SH-SY5Y (cell line): ENCODE results near the gene FALEC.

Experiments
- GATA2 ChIP-seq: IDR thresholded peaks from 2 replicates; pipeline ENCODE4 v1.6.1; 2011; ENCODE audit warnings: mild to moderate bottlenecking, low read depth, low read length
- GATA3 ChIP-seq: IDR thresholded peaks from 2 replicates; pipeline ENCODE4 v1.6.1; 2011; ENCODE audit warnings: low read depth, mild to moderate bottlenecking, low read length, moderate library complexity

- no peak for TF ChIP-seq GATA2
- no peak for TF ChIP-seq GATA3
Measured at GRCh38 chr1:150555198-150555970, 39.8 kb downstream of the FALEC start.
